Adrenal gland (tissue), 5 donors: ENCODE results near the gene GFOD1.

ENCODE experiments used
- POLR2A ChIP-seq, 2 donors: fragments of 450-650 bp; IDR thresholded peaks; one replicate each; pipeline ENCODE4 v1.6.1; 2017; ENCODE audit warnings: antibody characterized with exemption in 2 of 2, mild to moderate bottlenecking in 2 of 2, moderate library complexity in 1 of 2
- TF ChIP-seq, protein P1 (sequence below), 6 experiments: fragments of 450-650 bp in 4 of 6; fragments of 200-600 bp in 2 of 6; sonication (generic) in 1 of 6; IDR thresholded peaks; 1 replicate in 5 of 6; 2 replicates in 1 of 6; pipeline versions ENCODE4 v1.5.1 to v1.8.0; 2016 to 2021; ENCODE audit warnings: antibody characterized with exemption in 6 of 6, mild to moderate bottlenecking in 2 of 6, moderate library complexity in 1 of 6
- donor health status: DM: no; HTN: no; CAD: no.

DNA sequence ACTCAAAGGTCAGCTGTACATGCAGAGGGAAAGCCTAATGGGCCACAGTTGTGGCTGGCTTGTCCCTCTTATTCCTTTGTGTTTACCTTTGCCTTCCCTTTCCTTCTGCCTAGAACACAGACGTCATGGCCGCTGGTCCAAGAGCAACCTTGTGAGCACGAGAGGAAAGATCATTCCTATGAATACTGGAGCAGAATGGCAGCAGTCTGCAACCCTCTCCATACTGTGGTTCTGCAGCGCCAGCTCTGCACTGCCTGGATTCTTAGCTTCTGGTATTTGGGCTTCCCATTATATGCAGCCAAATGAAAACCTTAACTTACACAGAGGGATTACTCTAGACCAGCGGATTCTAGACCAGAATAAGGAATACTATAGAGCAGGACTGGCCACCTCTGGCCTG lies 171.5 kb downstream of the GFOD1 start:
- TF ChIP-seq POLR2A (IDR thresholded peaks at IDR 0.05), result no peak
- TF ChIP-seq, protein P1, sequence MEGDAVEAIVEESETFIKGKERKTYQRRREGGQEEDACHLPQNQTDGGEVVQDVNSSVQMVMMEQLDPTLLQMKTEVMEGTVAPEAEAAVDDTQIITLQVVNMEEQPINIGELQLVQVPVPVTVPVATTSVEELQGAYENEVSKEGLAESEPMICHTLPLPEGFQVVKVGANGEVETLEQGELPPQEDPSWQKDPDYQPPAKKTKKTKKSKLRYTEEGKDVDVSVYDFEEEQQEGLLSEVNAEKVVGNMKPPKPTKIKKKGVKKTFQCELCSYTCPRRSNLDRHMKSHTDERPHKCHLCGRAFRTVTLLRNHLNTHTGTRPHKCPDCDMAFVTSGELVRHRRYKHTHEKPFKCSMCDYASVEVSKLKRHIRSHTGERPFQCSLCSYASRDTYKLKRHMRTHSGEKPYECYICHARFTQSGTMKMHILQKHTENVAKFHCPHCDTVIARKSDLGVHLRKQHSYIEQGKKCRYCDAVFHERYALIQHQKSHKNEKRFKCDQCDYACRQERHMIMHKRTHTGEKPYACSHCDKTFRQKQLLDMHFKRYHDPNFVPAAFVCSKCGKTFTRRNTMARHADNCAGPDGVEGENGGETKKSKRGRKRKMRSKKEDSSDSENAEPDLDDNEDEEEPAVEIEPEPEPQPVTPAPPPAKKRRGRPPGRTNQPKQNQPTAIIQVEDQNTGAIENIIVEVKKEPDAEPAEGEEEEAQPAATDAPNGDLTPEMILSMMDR (IDR thresholded peaks at IDR 0.05), result no peak
